ENCODE measurements around the gene PTPRN2. TPM values are rescaled to one million over a fixed set of nuclear protein-coding genes. Genes with fewer than 3 reads are reported as not detected.

PTPRN2 gene
- total and polyA plus RNA-seq, 2 donors (not counting 3 experiments of a cell fraction or from before 2014, with no cell fraction given), result 0.62 to 0.88 TPM

DNA sequence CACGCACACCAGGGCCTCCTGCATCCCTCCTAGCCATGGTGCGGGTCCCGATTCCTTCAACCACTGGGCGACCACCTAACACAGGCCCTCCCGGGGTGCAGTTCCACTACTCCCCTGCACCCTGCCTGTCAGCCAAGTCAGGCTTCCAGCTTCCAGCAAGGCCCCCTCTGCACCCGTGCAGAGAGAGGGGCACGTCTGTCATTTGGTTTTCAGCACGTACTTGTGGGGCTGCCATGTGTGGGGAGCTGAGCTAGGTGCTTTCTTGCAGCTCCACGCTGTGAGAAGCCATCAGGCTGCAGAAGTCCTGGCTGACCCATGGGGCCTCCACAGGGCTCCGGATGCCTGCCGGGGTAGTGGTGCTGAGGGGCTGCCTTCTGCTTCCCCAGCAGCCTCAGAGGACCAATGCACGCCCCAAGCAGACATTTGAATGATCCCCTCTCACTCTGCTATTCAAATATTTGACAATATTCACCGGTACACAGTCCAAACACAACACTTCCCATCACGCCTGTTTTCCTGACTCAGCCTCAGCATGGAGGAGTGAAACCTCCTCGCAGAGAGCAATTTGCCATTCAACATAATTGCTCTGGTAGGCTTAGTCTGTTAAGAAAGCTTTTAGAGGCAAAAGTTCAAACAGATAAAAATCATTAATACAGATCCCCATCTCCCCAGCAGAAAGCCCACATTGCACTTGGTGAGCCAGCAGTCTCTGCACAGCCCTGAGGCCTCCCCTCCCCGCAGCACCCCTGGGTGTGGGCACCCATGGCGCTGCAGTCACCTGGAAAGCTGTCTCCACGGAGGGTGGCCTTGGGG lies 449.9 kb downstream of the PTPRN2 start:
- H3K27ac ChIP-seq (ENCODE audit: insufficient read depth, low read depth, low read length), result no peak overlapping the region
- H3K9me3 ChIP-seq (replicated peaks; ENCODE audit: control insufficient read depth, insufficient read depth, low read length), result peaks cover 5% of the 10 kb centered on the region
- no peak overlapping the region for H3K9ac ChIP-seq (replicated peaks; ENCODE audit: extremely low read depth, insufficient read depth, low read length)
- dilution Hi-C loops (cut with MboI; ENCODE audit: extremely low pct_ligation_motif_present, low sequenced_read_pairs), result no loop called here
- H4K20me1 ChIP-seq (replicated peaks; ENCODE audit: control insufficient read depth, extremely low read depth, insufficient read depth, low read length), result no peaks in the 10 kb centered on the region
- DNase-seq (ENCODE audit: low read depth, low spot score) (no peak), FAIRE-seq (no peak)
- ChIA-PET CTCF (no interaction called here), POLR2A (no interaction called here)
- H3K27me3 ChIP-seq (ENCODE audit: control insufficient read depth in 2 of 2, insufficient read depth in 2 of 2, low read length in 2 of 2), result no peaks in the 10 kb centered on the region
- no peaks in the 10 kb centered on the region for H3K36me3 ChIP-seq (ENCODE audit: control insufficient read depth in 2 of 2, extremely low read depth in 1 of 2, insufficient read depth in 2 of 2, low read length in 2 of 2)
- H3K4me3 ChIP-seq (replicated peaks in 1 of 3; ENCODE audit: insufficient read depth in 1 of 3, low read depth in 1 of 3, low read length in 3 of 3), result no peak overlapping the region
- no peaks in the 10 kb centered on the region for H3K79me2 ChIP-seq (ENCODE audit: control insufficient read depth, insufficient read depth, low read length)
- no peak for TF ChIP-seq JUN (IDR thresholded peaks at IDR 0.05; ENCODE audit: borderline replicate concordance, insufficient read depth, insufficient read length, low read depth)
- TF ChIP-seq, protein P1, sequence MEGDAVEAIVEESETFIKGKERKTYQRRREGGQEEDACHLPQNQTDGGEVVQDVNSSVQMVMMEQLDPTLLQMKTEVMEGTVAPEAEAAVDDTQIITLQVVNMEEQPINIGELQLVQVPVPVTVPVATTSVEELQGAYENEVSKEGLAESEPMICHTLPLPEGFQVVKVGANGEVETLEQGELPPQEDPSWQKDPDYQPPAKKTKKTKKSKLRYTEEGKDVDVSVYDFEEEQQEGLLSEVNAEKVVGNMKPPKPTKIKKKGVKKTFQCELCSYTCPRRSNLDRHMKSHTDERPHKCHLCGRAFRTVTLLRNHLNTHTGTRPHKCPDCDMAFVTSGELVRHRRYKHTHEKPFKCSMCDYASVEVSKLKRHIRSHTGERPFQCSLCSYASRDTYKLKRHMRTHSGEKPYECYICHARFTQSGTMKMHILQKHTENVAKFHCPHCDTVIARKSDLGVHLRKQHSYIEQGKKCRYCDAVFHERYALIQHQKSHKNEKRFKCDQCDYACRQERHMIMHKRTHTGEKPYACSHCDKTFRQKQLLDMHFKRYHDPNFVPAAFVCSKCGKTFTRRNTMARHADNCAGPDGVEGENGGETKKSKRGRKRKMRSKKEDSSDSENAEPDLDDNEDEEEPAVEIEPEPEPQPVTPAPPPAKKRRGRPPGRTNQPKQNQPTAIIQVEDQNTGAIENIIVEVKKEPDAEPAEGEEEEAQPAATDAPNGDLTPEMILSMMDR (IDR thresholded peaks at IDR 0.05; ENCODE audit: extremely low read depth in 1 of 2, insufficient read depth in 1 of 2, low read depth in 1 of 2, low read length in 2 of 2), result no peak
- no peak for TF ChIP-seq POLR2AphosphoS5 (IDR thresholded peaks at IDR 0.05; ENCODE audit: insufficient read depth, low read depth, low read length)
- TF ChIP-seq POLR2A (IDR thresholded peaks at IDR 0.05; ENCODE audit: low read depth, low read length), result no peak
- TF ChIP-seq EZH2 (IDR thresholded peaks at IDR 0.05; ENCODE audit: borderline replicate concordance, low read depth, low read length, severe bottlenecking), result no peak
- no peak for TF ChIP-seq MYC (IDR thresholded peaks at IDR 0.05; ENCODE audit: low read depth, low read length)
- no peak for TF ChIP-seq GATA2 (IDR thresholded peaks at IDR 0.05; ENCODE audit: insufficient read depth, insufficient read length, low read depth, low read length)
- TF ChIP-seq FOS (IDR thresholded peaks at IDR 0.05; ENCODE audit: borderline replicate concordance, insufficient read depth, low read length), result no peak
- TF ChIP-seq, protein P2, sequence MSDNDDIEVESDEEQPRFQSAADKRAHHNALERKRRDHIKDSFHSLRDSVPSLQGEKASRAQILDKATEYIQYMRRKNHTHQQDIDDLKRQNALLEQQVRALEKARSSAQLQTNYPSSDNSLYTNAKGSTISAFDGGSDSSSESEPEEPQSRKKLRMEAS (IDR thresholded peaks at IDR 0.05; ENCODE audit: insufficient read depth, insufficient read length), result no peak
- no TSS peak for BruUV-seq (replicated peaks)
- H3K9me1 ChIP-seq (replicated peaks; ENCODE audit: control insufficient read depth, extremely low read depth, insufficient read depth, low read length), result no peaks in the 10 kb centered on the region
- intact Hi-C loops (cut with micrococcal nuclease), result no loop called here
- H3K4me2 ChIP-seq (ENCODE audit: insufficient read depth, low read length), result no peak overlapping the region
- no peaks in the 10 kb centered on the region for H3K4me1 ChIP-seq (ENCODE audit: control insufficient read depth, extremely low read depth, insufficient read depth, low read length)
- no peak overlapping the region for H2AFZ ChIP-seq (ENCODE audit: low read depth, low read length)

All from endothelial cell of umbilical vein (primary cell).